ENCODE data around the gene PLA2G4D. TPM values are rescaled to one million over a fixed set of nuclear protein-coding genes. Genes with fewer than 3 reads are reported as not detected.

The PLA2G4D gene
- polyA plus RNA-seq, 2 of the 4 experiments (the other 2 are of a cell fraction) = not detected

DNA sequence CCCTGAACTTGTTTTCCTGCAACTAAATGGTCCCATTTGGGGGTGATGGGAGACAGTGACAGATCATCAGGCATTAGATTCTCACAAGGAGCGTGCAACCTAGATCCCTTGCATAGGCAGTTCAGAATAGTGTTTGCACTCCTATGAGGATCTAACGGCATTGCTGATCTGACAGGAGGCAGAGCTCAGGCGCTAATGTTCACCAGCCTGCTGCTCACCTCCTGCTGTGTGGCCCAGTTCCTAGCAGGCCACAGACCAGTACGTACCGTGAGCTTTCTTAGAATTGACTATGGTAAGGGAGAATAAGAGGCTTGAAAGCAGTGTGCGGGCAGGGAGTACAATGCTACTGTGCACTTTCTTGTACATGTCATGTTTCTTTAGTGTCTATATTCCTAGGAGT is 56.0 kb downstream of the PLA2G4D start:
- ATAC-seq (no peak), DNase-seq (ENCODE audit: low read depth in 1 of 2, low spot score in 1 of 2) (no peak), FAIRE-seq (no peak)
- POLR2A ChIA-PET = no interaction called here
- TF ChIP-seq, protein P1, sequence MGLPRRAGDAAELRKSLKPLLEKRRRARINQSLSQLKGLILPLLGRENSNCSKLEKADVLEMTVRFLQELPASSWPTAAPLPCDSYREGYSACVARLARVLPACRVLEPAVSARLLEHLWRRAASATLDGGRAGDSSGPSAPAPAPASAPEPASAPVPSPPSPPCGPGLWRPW (IDR thresholded peaks at IDR 0.05) = no peak
- no peak for TF ChIP-seq ZC3H11A (IDR thresholded peaks at IDR 0.05)
- TF ChIP-seq EHF (CRISPR knock-in tag; IDR thresholded peaks at IDR 0.05) = no peak
- no peak for TF ChIP-seq BHLHE40 (IDR thresholded peaks at IDR 0.05; ENCODE audit: low read depth, low read length)
- TF ChIP-seq HDAC2 (IDR thresholded peaks at IDR 0.05) = no peak
- no peak for TF ChIP-seq POLR2A (IDR thresholded peaks at IDR 0.05; ENCODE audit: low read length)
- TF ChIP-seq, protein P2, sequence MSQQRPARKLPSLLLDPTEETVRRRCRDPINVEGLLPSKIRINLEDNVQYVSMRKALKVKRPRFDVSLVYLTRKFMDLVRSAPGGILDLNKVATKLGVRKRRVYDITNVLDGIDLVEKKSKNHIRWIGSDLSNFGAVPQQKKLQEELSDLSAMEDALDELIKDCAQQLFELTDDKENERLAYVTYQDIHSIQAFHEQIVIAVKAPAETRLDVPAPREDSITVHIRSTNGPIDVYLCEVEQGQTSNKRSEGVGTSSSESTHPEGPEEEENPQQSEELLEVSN (IDR thresholded peaks at IDR 0.05; ENCODE audit: borderline replicate concordance, low read depth) = no peak
- no peak for TF ChIP-seq RARB (CRISPR knock-in tag; IDR thresholded peaks at IDR 0.05)
- TF ChIP-seq NR3C1 (IDR thresholded peaks at IDR 0.05) = no peak
- TF ChIP-seq GATA3 (IDR thresholded peaks at IDR 0.05; ENCODE audit: borderline replicate concordance) = no peak
- no peak for TF ChIP-seq NPAS2 (CRISPR knock-in tag; IDR thresholded peaks at IDR 0.05; ENCODE audit: borderline replicate concordance)
- TF ChIP-seq MAZ (IDR thresholded peaks at IDR 0.05; ENCODE audit: borderline replicate concordance, low read depth, low read length) = no peak
- no peak for TF ChIP-seq PHF8 (IDR thresholded peaks at IDR 0.05; ENCODE audit: borderline replicate concordance, low read depth)
- no peak for TF ChIP-seq RNF2 (IDR thresholded peaks at IDR 0.05; ENCODE audit: borderline replicate concordance, low read depth)
- no peak for TF ChIP-seq EHMT2 (IDR thresholded peaks at IDR 0.05; ENCODE audit: low read depth)
- 95% methylated on average over 5 of the region's 6 CpGs for WGBS (ENCODE audit: missing lambda C conversion rate)
- Histone ChIP-seq H3K4me3 (no peak overlapping the region), H3K4me1 (peaks cover 6% of the 10 kb centered on the region; the same call in 1 of the 3 replicates), H3K9me3 (no peaks in the 10 kb centered on the region), H3K4me2 (no peak overlapping the region), H3K27ac (no peak overlapping the region)
- CTCF ChIA-PET = no interaction called here

DNA sequence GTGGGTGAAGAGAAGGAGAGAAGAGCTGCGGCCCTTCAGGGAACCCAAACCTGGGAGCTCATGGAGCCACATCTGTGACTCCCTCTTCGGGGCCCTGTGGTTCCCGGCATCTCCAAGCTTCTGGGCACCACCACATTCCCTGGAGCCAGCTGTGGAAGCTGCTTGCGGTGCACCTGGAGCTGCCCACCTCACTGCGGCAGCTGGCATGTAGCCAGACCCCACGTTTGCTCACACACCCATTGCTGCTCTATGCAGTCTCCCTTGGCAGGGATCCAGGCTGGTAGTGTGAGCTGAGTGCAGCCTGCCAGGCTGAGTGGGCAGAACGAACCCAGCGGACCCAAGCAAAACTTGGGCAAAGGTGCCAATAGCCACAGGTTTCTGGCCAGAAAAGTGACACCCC is 56.7 kb downstream of the PLA2G4D start:
- no peak for FAIRE-seq
- 80% methylated on average over 7 of the region's 8 CpGs for WGBS (ENCODE audit: missing lambda C conversion rate)
- ChIA-PET POLR2A (no interaction called here), CTCF (interaction anchor here (0.7 to 1.1 kb wide), 2 partner anchors 9 to 10 kb away, joined by 3 to 5 read pairs; no protein-coding TSS in a partner anchor)
- no peak overlapping the region for H3K4me2 ChIP-seq
- TF ChIP-seq ZC3H11A (IDR thresholded peaks at IDR 0.05) (no peak), SMC3 (IDR thresholded peaks at IDR 0.05) (no peak), FOXS1 (CRISPR knock-in tag; IDR thresholded peaks at IDR 0.05) (no peak), RFX5 (IDR thresholded peaks at IDR 0.05) (no peak), JUN (IDR thresholded peaks at IDR 0.05) (no peak), RCOR1 (IDR thresholded peaks at IDR 0.05; ENCODE audit: low read depth, low read length) (no peak), CHD2 (IDR thresholded peaks at IDR 0.05; ENCODE audit: low read length, partially characterized antibody) (no peak), HOXA7 (CRISPR knock-in tag; IDR thresholded peaks at IDR 0.05) (no peak), GATA3 (IDR thresholded peaks at IDR 0.05; ENCODE audit: borderline replicate concordance) (no peak), RARB (CRISPR knock-in tag; IDR thresholded peaks at IDR 0.05) (no peak), PHF8 (IDR thresholded peaks at IDR 0.05; ENCODE audit: borderline replicate concordance, low read depth) (no peak), MAZ (IDR thresholded peaks at IDR 0.05; ENCODE audit: borderline replicate concordance, low read depth, low read length) (no peak), ZNF302 (CRISPR knock-in tag; IDR thresholded peaks at IDR 0.05) (no peak), RAD21 (conservative IDR thresholded peaks at IDR 0.05 in 1 of 2, IDR thresholded peaks at IDR 0.05 in 1 of 2) (no peak), POLR2A (IDR thresholded peaks at IDR 0.05; ENCODE audit: low read length) (no peak), MAFK (IDR thresholded peaks at IDR 0.05; ENCODE audit: partially characterized antibody) (no peak)
- TF ChIP-seq, protein P3, sequence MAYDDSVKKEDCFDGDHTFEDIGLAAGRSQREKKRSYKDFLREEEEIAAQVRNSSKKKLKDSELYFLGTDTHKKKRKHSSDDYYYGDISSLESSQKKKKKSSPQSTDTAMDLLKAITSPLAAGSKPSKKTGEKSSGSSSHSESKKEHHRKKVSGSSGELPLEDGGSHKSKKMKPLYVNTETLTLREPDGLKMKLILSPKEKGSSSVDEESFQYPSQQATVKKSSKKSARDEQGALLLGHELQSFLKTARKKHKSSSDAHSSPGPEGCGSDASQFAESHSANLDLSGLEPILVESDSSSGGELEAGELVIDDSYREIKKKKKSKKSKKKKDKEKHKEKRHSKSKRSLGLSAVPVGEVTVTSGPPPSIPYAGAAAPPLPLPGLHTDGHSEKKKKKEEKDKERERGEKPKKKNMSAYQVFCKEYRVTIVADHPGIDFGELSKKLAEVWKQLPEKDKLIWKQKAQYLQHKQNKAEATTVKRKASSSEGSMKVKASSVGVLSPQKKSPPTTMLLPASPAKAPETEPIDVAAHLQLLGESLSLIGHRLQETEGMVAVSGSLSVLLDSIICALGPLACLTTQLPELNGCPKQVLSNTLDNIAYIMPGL (CRISPR knock-in tag; IDR thresholded peaks at IDR 0.05; ENCODE audit: borderline replicate concordance) = no peak
- TF ChIP-seq, protein P4, sequence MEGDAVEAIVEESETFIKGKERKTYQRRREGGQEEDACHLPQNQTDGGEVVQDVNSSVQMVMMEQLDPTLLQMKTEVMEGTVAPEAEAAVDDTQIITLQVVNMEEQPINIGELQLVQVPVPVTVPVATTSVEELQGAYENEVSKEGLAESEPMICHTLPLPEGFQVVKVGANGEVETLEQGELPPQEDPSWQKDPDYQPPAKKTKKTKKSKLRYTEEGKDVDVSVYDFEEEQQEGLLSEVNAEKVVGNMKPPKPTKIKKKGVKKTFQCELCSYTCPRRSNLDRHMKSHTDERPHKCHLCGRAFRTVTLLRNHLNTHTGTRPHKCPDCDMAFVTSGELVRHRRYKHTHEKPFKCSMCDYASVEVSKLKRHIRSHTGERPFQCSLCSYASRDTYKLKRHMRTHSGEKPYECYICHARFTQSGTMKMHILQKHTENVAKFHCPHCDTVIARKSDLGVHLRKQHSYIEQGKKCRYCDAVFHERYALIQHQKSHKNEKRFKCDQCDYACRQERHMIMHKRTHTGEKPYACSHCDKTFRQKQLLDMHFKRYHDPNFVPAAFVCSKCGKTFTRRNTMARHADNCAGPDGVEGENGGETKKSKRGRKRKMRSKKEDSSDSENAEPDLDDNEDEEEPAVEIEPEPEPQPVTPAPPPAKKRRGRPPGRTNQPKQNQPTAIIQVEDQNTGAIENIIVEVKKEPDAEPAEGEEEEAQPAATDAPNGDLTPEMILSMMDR (IDR thresholded peaks at IDR 0.05) = no peak
- TF ChIP-seq, protein P5, sequence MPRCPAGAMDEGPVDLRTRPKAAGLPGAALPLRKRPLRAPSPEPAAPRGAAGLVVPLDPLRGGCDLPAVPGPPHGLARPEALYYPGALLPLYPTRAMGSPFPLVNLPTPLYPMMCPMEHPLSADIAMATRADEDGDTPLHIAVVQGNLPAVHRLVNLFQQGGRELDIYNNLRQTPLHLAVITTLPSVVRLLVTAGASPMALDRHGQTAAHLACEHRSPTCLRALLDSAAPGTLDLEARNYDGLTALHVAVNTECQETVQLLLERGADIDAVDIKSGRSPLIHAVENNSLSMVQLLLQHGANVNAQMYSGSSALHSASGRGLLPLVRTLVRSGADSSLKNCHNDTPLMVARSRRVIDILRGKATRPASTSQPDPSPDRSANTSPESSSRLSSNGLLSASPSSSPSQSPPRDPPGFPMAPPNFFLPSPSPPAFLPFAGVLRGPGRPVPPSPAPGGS (IDR thresholded peaks at IDR 0.05) = no peak
- peaks cover 6% of the 10 kb centered on the region; the same call in 1 of the 3 replicates for H3K4me1 ChIP-seq
- H3K27ac ChIP-seq = no peak overlapping the region
- no peak for DNase-seq (ENCODE audit: low read depth in 1 of 2, low spot score in 1 of 2)
- no peak for ATAC-seq
- no peaks in the 10 kb centered on the region for H3K9me3 ChIP-seq
- H3K4me3 ChIP-seq = no peak overlapping the region

Data from A549 (cell line).